Epithelial cell of esophagus (primary cell): ENCODE results near the gene GRAMD2A.
A peak's percentile ranks its signal among the peaks of the same experiment; 100 is the strongest.

Experiments used
- DNase-seq: peaks from one replicate; pipeline ENCODE4 v3.0.0; 2010; ENCODE audit warnings: low read depth
- H3K4me3 ChIP-seq: 2 replicates; pipeline ENCODE4 v1.5.1; 2011; ENCODE audit warnings: mild to moderate bottlenecking, low read length, control low read depth
- CTCF ChIP-seq: IDR thresholded peaks from 2 replicates; pipeline ENCODE4 v1.5.1; 2011; ENCODE audit warnings: low read depth, mild to moderate bottlenecking, low read length, control low read depth, inconsistent platforms; ENCODE audit not compliant: insufficient read depth; ENCODE audit errors: missing control alignments

The GRAMD2A gene

GRCh38 chr15:72217216-72217615 lies 19.6 kb upstream of the GRAMD2A start:
- no peak overlapping the region for H3K4me3 ChIP-seq
- no peak for TF ChIP-seq CTCF
- no peak for DNase-seq

GRCh38 chr15:72216079-72216478 lies 18.5 kb upstream of the GRAMD2A start:
- no peak for DNase-seq
- H3K4me3 ChIP-seq: no peak overlapping the region
- no peak for TF ChIP-seq CTCF

GRCh38 chr15:72207558-72208085 lies 10.0 kb upstream of the GRAMD2A start:
- no peak for DNase-seq
- TF ChIP-seq CTCF: no peak
- H3K4me3 ChIP-seq: no peak overlapping the region

- no peak for DNase-seq
- no peak for TF ChIP-seq CTCF
- no peak overlapping the region for H3K4me3 ChIP-seq
Observed at GRCh38 chr15:72206677-72207000, 9.1 kb upstream of the GRAMD2A start.

- DNase-seq: no peak
- no peak for TF ChIP-seq CTCF
- H3K4me3 ChIP-seq: no peak overlapping the region
Observed at GRCh38 chr15:72205896-72206676, 8.5 kb upstream of the GRAMD2A start.

- no peak for TF ChIP-seq CTCF
- no peak overlapping the region for H3K4me3 ChIP-seq
- DNase-seq: no peak
Observed at GRCh38 chr15:72205273-72205672, 7.7 kb upstream of the GRAMD2A start.

GRCh38 chr15:72203507-72203837 lies 5.9 kb upstream of the GRAMD2A start:
- DNase-seq: peak; percentile 99
- no peak overlapping the region for H3K4me3 ChIP-seq
- no peak for TF ChIP-seq CTCF
